Endothelial cell of umbilical vein (primary cell): ENCODE data around the gene RBM18. TPM values are rescaled to one million over a fixed set of nuclear protein-coding genes. Genes with fewer than 3 reads are reported as not detected.
A peak's percentile ranks its signal among the peaks of the same experiment; 100 is the strongest.

Experiments
- BruUV-seq: library from RNA; stranded (reverse); fragments of 400-500 nt; replicated peaks from 2 replicates; lab custom pipeline; 2021; lab: Mats Ljungman, UMichigan
- CTCF ChIA-PET: fragments of 300-600, 350-600 bp; sonication (Branson Sonifier 250); formaldehyde crosslinking; loops from one replicate; lab custom pipeline; 2021; ENCODE audit warnings: antibody characterized with exemption, inconsistent platforms; lab: Charles Lee
- POLR2A ChIA-PET: fragments of 300-600, 350-600 bp; sonication (Branson Sonifier 250); formaldehyde crosslinking; loops from one replicate; lab custom pipeline; 2021; ENCODE audit warnings: antibody characterized with exemption, inconsistent platforms; lab: Charles Lee
- DNase-seq: peaks from one replicate; pipeline ENCODE4 v3.0.0-alpha.2; 2011; ENCODE audit warnings: low read depth, low spot score
- FAIRE-seq: peaks from 2 replicates; lab custom pipeline; 2011; peaks lifted over from hg19 to GRCh38; lab: Jason Lieb, UNC
- H2AFZ ChIP-seq: 2 replicates; pipeline ENCODE4 v1.6.0; 2012; ENCODE audit warnings: low read depth, low read length, control low read depth, inconsistent platforms
- H3K27ac ChIP-seq: 2 replicates; pipeline ENCODE4 v1.5.1; 2011; ENCODE audit warnings: low read depth, mild to moderate bottlenecking, control low read depth, low read length, moderate library complexity; ENCODE audit not compliant: insufficient read depth
- H3K27me3 ChIP-seq, 2 experiments: 2 replicates each; pipeline versions ENCODE4 v1.6.0 to v1.6.1; 2011; ENCODE audit warnings: low read length in 2 of 2, mixed read lengths in 1 of 2; ENCODE audit not compliant: control insufficient read depth in 2 of 2, insufficient read depth in 2 of 2
- H3K36me3 ChIP-seq, 2 experiments: 2 replicates in 1 of 2; 3 replicates in 1 of 2; pipeline ENCODE4 v1.5.1; 2011; ENCODE audit warnings: low read length in 2 of 2, mild to moderate bottlenecking in 1 of 2, moderate library complexity in 1 of 2; ENCODE audit not compliant: control insufficient read depth in 2 of 2, insufficient read depth in 2 of 2; ENCODE audit errors: extremely low read depth in 1 of 2
- H3K4me1 ChIP-seq: 3 replicates; pipeline ENCODE4 v1.5.1; 2011; ENCODE audit warnings: mild to moderate bottlenecking, low read length; ENCODE audit not compliant: control insufficient read depth, insufficient read depth; ENCODE audit errors: extremely low read depth
- H3K4me2 ChIP-seq: 2 replicates; pipeline ENCODE4 v1.6.1; 2011; ENCODE audit warnings: low read length, control low read depth, mixed read lengths; ENCODE audit not compliant: insufficient read depth
- H3K4me3 ChIP-seq, 3 experiments: fragments of 200-600 bp in 1 of 3; sonication (generic), shearing (Covaris generic) in 1 of 3; replicated peaks in 1 of 3; 2 replicates each; pipeline ENCODE4 v1.5.1; 2011 to 2016; ENCODE audit warnings: control low read depth in 3 of 3, low read length in 3 of 3, mild to moderate bottlenecking in 2 of 3, inconsistent platforms in 1 of 3, low read depth in 1 of 3, moderate library complexity in 1 of 3; ENCODE audit not compliant: insufficient read depth in 1 of 3
- H3K79me2 ChIP-seq: 2 replicates; pipeline ENCODE4 v1.6.0; 2012; ENCODE audit warnings: low read length, inconsistent platforms; ENCODE audit not compliant: control insufficient read depth, insufficient read depth
- H3K9ac ChIP-seq: replicated peaks from 2 replicates; pipeline ENCODE3; 2011; ENCODE audit warnings: low read length, control low read depth; ENCODE audit not compliant: insufficient read depth; ENCODE audit errors: extremely low read depth
- H3K9me1 ChIP-seq: replicated peaks from 3 replicates; pipeline ENCODE4 v1.6.0; 2011; ENCODE audit warnings: mild to moderate bottlenecking, low read length; ENCODE audit not compliant: control insufficient read depth, insufficient read depth; ENCODE audit errors: extremely low read depth
- H3K9me3 ChIP-seq: replicated peaks from 2 replicates; pipeline ENCODE4 v1.5.1; 2012; ENCODE audit warnings: low read length, inconsistent platforms; ENCODE audit not compliant: control insufficient read depth, insufficient read depth
- H4K20me1 ChIP-seq: replicated peaks from 2 replicates; pipeline ENCODE3; 2011; ENCODE audit warnings: mild to moderate bottlenecking, low read length; ENCODE audit not compliant: control insufficient read depth, insufficient read depth; ENCODE audit errors: extremely low read depth
- CTCF ChIP-seq, 2 donors: IDR thresholded peaks; 1 replicate in 1 of 2; 2 replicates in 1 of 2; pipeline ENCODE4 v1.5.1; 2011; ENCODE audit warnings: low read length in 2 of 2, mild to moderate bottlenecking in 2 of 2, moderate library complexity in 2 of 2, control low read depth in 1 of 2, inconsistent platforms in 1 of 2, low read depth in 1 of 2; ENCODE audit not compliant: insufficient read depth in 1 of 2; ENCODE audit errors: extremely low read depth in 1 of 2
- FOS ChIP-seq: IDR thresholded peaks from 2 replicates; pipeline ENCODE4 v1.6.1; 2011; ENCODE audit warnings: mild to moderate bottlenecking, low read length, moderate library complexity, borderline replicate concordance; ENCODE audit not compliant: insufficient read depth
- GATA2 ChIP-seq: IDR thresholded peaks from 2 replicates; pipeline ENCODE4 v1.7.0; 2011; ENCODE audit warnings: low read depth, mild to moderate bottlenecking, moderate library complexity, mixed read lengths, low read length; ENCODE audit not compliant: insufficient read length, insufficient read depth
- JUN ChIP-seq: IDR thresholded peaks from 2 replicates; pipeline ENCODE4 v1.6.1; 2011; ENCODE audit warnings: borderline replicate concordance, low read depth; ENCODE audit not compliant: insufficient read length, insufficient read depth
- POLR2AphosphoS5 ChIP-seq: IDR thresholded peaks from 2 replicates; pipeline ENCODE4 v1.6.1; 2012; ENCODE audit warnings: low read depth, mild to moderate bottlenecking, control low read depth, low read length, moderate library complexity; ENCODE audit not compliant: insufficient read depth
- dilution Hi-C: fragments of 300-500 bp; cut with MboI; formaldehyde crosslinking; loops from one replicate; pipeline ENCODE4 v1.15.0; 2019; ENCODE audit warnings: low sequenced_read_pairs; ENCODE audit not compliant: extremely low pct_ligation_motif_present
- intact Hi-C: fragments of 100-400 bp; cut with micrococcal nuclease; formaldehyde crosslinking; loops from one replicate; pipeline ENCODE4 v1.10.0; 2022
- polyA plus RNA-seq, 4 experiments: library from polyadenylated mRNA; depleted of rRNA in 3 of 4; stranded (reverse) in 3 of 4; unstranded in 1 of 4; fragments of >200 nt; gene quantifications; 2 replicates each; pipeline versions ENCODE4 v1.2.1 to v1.2.3, GENCODE V29; 2011 to 2012; ENCODE audit warnings: missing spikeins in 1 of 4
- total RNA-seq: library from RNA; stranded (reverse); gene quantifications from 2 replicates; pipeline ENCODE4 v1.2.3, GENCODE V29; 2021

RBM18 gene
- total and polyA plus RNA-seq, 2 donors (not counting 3 experiments of a cell fraction or from before 2014, with no cell fraction given) = 7.9 to 26.9 TPM

DNA sequence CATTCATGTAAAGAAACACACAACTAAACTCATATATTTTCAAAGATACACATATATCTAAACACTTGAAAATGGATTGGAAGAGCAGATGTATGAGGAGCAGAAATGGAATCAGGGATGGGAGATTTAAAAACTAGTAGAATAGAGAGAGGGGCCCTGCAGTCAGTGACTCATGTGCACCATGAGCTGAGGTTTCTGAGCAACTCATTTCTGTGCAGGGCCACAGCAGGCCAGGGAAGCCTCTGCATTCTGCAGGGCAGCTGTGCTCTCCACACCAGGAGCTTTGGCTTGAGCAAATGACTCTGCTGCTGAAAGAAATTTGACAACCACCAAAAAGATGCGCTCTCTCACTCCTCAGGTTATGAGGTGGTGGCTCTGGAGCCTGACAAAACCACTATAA lies 63.0 kb downstream of the RBM18 start:
- TF ChIP-seq FOS (no peak), JUN (no peak), CTCF (IDR thresholded peaks at IDR 0.05; ENCODE audit: extremely low read depth in 1 of 2, insufficient read depth in 1 of 2, low read depth in 1 of 2, low read length in 2 of 2) (no peak)
- ChIA-PET CTCF (interaction anchor here (1.0 to 2.2 kb wide), 4 partner anchors 15 to 149 kb away, joined by 3 to 9 read pairs (median 4); no protein-coding TSS in a partner anchor), POLR2A (interaction anchor here (0.6 to 0.7 kb wide), 2 partner anchors 46 to 63 kb away, joined by 3 read pairs; partner anchors contain the start of genes MRRF and RBM18)
- no peak overlapping the region for H2AFZ ChIP-seq
- peaks cover 3 to 16% of the 10 kb centered on the region in 2 experiments for H3K27me3 ChIP-seq
- H3K9ac ChIP-seq = no peak overlapping the region
- no peaks in the 10 kb centered on the region for H3K9me3 ChIP-seq
- DNase-seq (no peak), FAIRE-seq (no peak)
- dilution Hi-C loops (no loop called here), intact Hi-C loops (no loop called here)
- H3K9me1 ChIP-seq = no peaks in the 10 kb centered on the region
- no peaks in the 10 kb centered on the region for H4K20me1 ChIP-seq
- H3K27ac ChIP-seq = no peak overlapping the region
- no TSS peak for BruUV-seq
- H3K4me1 ChIP-seq = no peaks in the 10 kb centered on the region
- H3K79me2 ChIP-seq = no peaks in the 10 kb centered on the region
- no peak overlapping the region for H3K4me3 ChIP-seq
- no peaks in the 10 kb centered on the region for H3K36me3 ChIP-seq
- no peak overlapping the region for H3K4me2 ChIP-seq

- no peak overlapping the region for H2AFZ ChIP-seq
- H3K9ac ChIP-seq = no peak overlapping the region
- CTCF ChIA-PET = interaction anchor here (1.0 to 2.2 kb wide), 5 partner anchors 8 to 149 kb away, joined by 3 to 9 read pairs (median 3); no protein-coding TSS in a partner anchor
- no peaks in the 10 kb centered on the region for H4K20me1 ChIP-seq
- dilution Hi-C loops = no loop called here
- no peak overlapping the region for H3K27ac ChIP-seq
- no peaks in the 10 kb centered on the region for H3K4me1 ChIP-seq
- no peak overlapping the region for H3K4me3 ChIP-seq
- FAIRE-seq (no peak), DNase-seq (peak; percentile 18)
- H3K36me3 ChIP-seq = no peaks in the 10 kb centered on the region
- intact Hi-C loops = no loop called here
- H3K9me3 ChIP-seq = no peaks in the 10 kb centered on the region
- H3K27me3 ChIP-seq = peaks cover 3 to 13% of the 10 kb centered on the region in 2 experiments
- H3K9me1 ChIP-seq = no peaks in the 10 kb centered on the region
- POLR2A ChIA-PET = no interaction called here
- no peak overlapping the region for H3K4me2 ChIP-seq
- H3K79me2 ChIP-seq = no peaks in the 10 kb centered on the region
- no TSS peak for BruUV-seq
- TF ChIP-seq GATA2 (no peak), CTCF (IDR thresholded peaks at IDR 0.05; ENCODE audit: extremely low read depth in 1 of 2, insufficient read depth in 1 of 2, low read depth in 1 of 2, low read length in 2 of 2) (no peak), FOS (no peak), POLR2AphosphoS5 (no peak)
These were observed 63.6 kb downstream of the RBM18 start for GRCh38 chr9:122200960-122201595.
